Activated naive CD4-positive, alpha-beta T cell treated with anti-CD3 and anti-CD28 coated beads, Interleukin-2, amount 50 U/mL, for 16 hours (primary cell): Measurements from ENCODE around the gene GPR4.
"Not testable (repeated sequence)": the region's sequence is repeated elsewhere in the genome, so short reads cannot be mapped to it uniquely, and the experiment has no call there.

Experiments
- DNase-seq: peaks from one replicate; pipeline ENCODE4 v3.0.0-alpha.2; 2020

GPR4 gene

GRCh38 chr19:45621976-45622503 is 20.0 kb upstream of the GPR4 start:
- no peak for DNase-seq

GRCh38 chr19:45621389-45621788 is 19.4 kb upstream of the GPR4 start:
- DNase-seq = no peak

- DNase-seq = no peak
Measured at GRCh38 chr19:45616704-45617017, 14.6 kb upstream of the GPR4 start.

- peak; percentile 72 for DNase-seq
Measured at GRCh38 chr19:45615795-45616703, 14.0 kb upstream of the GPR4 start.

GRCh38 chr19:45615056-45615455 is 13.0 kb upstream of the GPR4 start:
- DNase-seq = not testable (repeated sequence)

- no peak for DNase-seq
Measured at GRCh38 chr19:45613926-45614725, 12.1 kb upstream of the GPR4 start.

- DNase-seq = no peak
Measured at GRCh38 chr19:45608948-45609347, 6.9 kb upstream of the GPR4 start.

GRCh38 chr19:45607071-45608029 is 5.3 kb upstream of the GPR4 start:
- peak; percentile 31 for DNase-seq

GRCh38 chr19:45601115-45601514 is 897 bp downstream of the GPR4 start:
- no peak for DNase-seq

- no peak for DNase-seq
Measured at GRCh38 chr19:45600340-45600885, 1.6 kb downstream of the GPR4 start.

GRCh38 chr19:45599286-45599685 is 2.7 kb downstream of the GPR4 start:
- no peak for DNase-seq

- DNase-seq = no peak
Measured at GRCh38 chr19:45598267-45599001, 3.6 kb downstream of the GPR4 start.

GRCh38 chr19:45597425-45598111 is 4.4 kb downstream of the GPR4 start:
- no peak for DNase-seq

GRCh38 chr19:45595814-45596213 is 6.2 kb downstream of the GPR4 start:
- no peak for DNase-seq

- DNase-seq = no peak
Measured at GRCh38 chr19:45593520-45593919, 8.5 kb downstream of the GPR4 start.

- no peak for DNase-seq
Measured at GRCh38 chr19:45592366-45592765, 9.6 kb downstream of the GPR4 start.

GRCh38 chr19:45591638-45592005 is 10.4 kb downstream of the GPR4 start:
- no peak for DNase-seq

GRCh38 chr19:45591004-45591637 is 10.9 kb downstream of the GPR4 start:
- DNase-seq = peak; percentile 53

- no peak for DNase-seq
Measured at GRCh38 chr19:45590300-45591003, 11.6 kb downstream of the GPR4 start.

GRCh38 chr19:45589768-45590167 is 12.2 kb downstream of the GPR4 start:
- no peak for DNase-seq
